A673 (cell line): ENCODE data around the gene FAXC.

Experiments used
- EZH2 ChIP-seq: fragments of 200-600 bp; sonication (generic); IDR thresholded peaks from 2 replicates; pipeline ENCODE4 v1.6.1; 2017; ENCODE audit warnings: borderline replicate concordance, low read depth, mild to moderate bottlenecking, mixed read lengths, antibody characterized with exemption, low read length; ENCODE audit not compliant: poor library complexity, severe bottlenecking
- TF ChIP-seq, protein P1 (sequence below): fragments of 300-800, 200-600 bp; sonication (generic); conservative IDR thresholded peaks from 2 replicates; pipeline ENCODE4 v1.5.1; 2017; ENCODE audit warnings: low read depth, mild to moderate bottlenecking, antibody characterized with exemption, low read length, moderate library complexity, mixed read lengths

DNA sequence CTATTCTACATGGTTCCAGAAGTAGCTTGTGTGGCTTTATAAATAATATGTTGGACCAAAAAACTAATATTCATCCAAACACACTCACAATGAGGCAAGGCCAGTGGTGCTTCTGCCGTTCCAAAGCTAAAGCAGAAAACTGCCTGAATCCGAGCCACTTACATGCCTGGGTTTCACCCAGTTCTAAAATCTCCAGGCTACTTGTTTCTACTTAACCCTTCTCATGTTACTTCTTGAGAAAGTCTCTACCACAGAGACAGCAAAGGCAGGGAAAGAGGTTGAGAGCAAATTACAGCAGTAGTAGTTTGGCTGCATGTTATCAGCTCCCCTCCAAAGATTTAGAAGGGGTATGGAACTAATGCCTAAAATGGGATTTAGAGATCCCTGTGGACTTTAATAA, 62.0 kb downstream of the FAXC start:
- TF ChIP-seq, protein P1, sequence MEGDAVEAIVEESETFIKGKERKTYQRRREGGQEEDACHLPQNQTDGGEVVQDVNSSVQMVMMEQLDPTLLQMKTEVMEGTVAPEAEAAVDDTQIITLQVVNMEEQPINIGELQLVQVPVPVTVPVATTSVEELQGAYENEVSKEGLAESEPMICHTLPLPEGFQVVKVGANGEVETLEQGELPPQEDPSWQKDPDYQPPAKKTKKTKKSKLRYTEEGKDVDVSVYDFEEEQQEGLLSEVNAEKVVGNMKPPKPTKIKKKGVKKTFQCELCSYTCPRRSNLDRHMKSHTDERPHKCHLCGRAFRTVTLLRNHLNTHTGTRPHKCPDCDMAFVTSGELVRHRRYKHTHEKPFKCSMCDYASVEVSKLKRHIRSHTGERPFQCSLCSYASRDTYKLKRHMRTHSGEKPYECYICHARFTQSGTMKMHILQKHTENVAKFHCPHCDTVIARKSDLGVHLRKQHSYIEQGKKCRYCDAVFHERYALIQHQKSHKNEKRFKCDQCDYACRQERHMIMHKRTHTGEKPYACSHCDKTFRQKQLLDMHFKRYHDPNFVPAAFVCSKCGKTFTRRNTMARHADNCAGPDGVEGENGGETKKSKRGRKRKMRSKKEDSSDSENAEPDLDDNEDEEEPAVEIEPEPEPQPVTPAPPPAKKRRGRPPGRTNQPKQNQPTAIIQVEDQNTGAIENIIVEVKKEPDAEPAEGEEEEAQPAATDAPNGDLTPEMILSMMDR: no peak
- no peak for TF ChIP-seq EZH2
